Esophagus muscularis mucosa (tissue), 4 donors: ENCODE data around the gene RADIL. TPM values are rescaled to one million over a fixed set of nuclear protein-coding genes. Genes with fewer than 3 reads are reported as not detected.
A peak's percentile ranks its signal among the peaks of the same experiment; 100 is the strongest.

Experiments used
- DNase-seq: peaks from one replicate; pipeline ENCODE4 v3.0.0-alpha.2; 2017; ENCODE audit errors: extremely low spot score
- H3K27ac ChIP-seq, 4 donors: fragments of 200-600 bp; sonication (generic); replicated peaks in 1 of 4; 1 replicate in 3 of 4; 2 replicates in 1 of 4; pipeline ENCODE4 v1.5.1; 2016 to 2019; ENCODE audit warnings: mild to moderate bottlenecking in 1 of 4
- H3K27me3 ChIP-seq, 4 donors: fragments of 200-600 bp; sonication (generic); one replicate each; pipeline versions ENCODE4 v1.5.1 to v1.6.0; 2016 to 2019
- H3K36me3 ChIP-seq, 4 donors: fragments of 200-600 bp; sonication (generic); one replicate each; pipeline ENCODE4 v1.5.1; 2016 to 2019
- H3K4me1 ChIP-seq, 4 donors: fragments of 200-600 bp; sonication (generic); one replicate each; pipeline ENCODE4 v1.5.1; 2016 to 2019
- H3K4me3 ChIP-seq, 4 donors: fragments of 200-600 bp; sonication (generic); 1 replicate in 2 of 4; 2 replicates in 2 of 4; pipeline ENCODE4 v1.5.1; 2016 to 2019; ENCODE audit warnings: mild to moderate bottlenecking in 4 of 4, moderate library complexity in 1 of 4
- H3K9me3 ChIP-seq, 4 donors: fragments of 200-600 bp; sonication (generic); 1 replicate in 3 of 4; 2 replicates in 1 of 4; pipeline ENCODE4 v1.5.1; 2016 to 2019
- EP300 ChIP-seq: sonication (generic); formaldehyde crosslinking; IDR thresholded peaks from one replicate; pipeline ENCODE4 v1.6.1; 2017; ENCODE audit warnings: antibody characterized with exemption
- POLR2A ChIP-seq: fragments of 450-650 bp; IDR thresholded peaks from one replicate; pipeline ENCODE4 v1.6.1; 2017; ENCODE audit warnings: antibody characterized with exemption, moderate library complexity, mild to moderate bottlenecking, low read depth
- POLR2AphosphoS5 ChIP-seq, 2 donors: sonication (generic); formaldehyde crosslinking; IDR thresholded peaks; one replicate each; pipeline ENCODE4 v1.6.1; 2017; ENCODE audit warnings: antibody characterized with exemption in 2 of 2
- WGBS: methylation state at CpG from one replicate; pipeline ENCODE4 v1.1.5; 2018; 5-methylcytosine and 5-hydroxymethylcytosine counted together
- intact Hi-C: fragments of 100-400 bp; cut with DNase I; formaldehyde crosslinking; loops from one replicate; pipeline ENCODE4 v1.15.1; 2023
- total RNA-seq, 4 donors: library from RNA; depleted of rRNA; stranded (reverse); fragments of >200 nt; gene quantifications; one replicate each; pipeline versions ENCODE4 v1.1.0 to v1.2.1, GENCODE V29; 2016
- TF ChIP-seq, protein P1 (sequence below), 3 experiments: fragments of 200-600 bp in 2 of 3; fragments of 450-650 bp in 1 of 3; sonication (generic) in 2 of 3; IDR thresholded peaks; one replicate each; pipeline ENCODE4 v1.5.1; 2017 to 2019; ENCODE audit warnings: antibody characterized with exemption in 3 of 3, mild to moderate bottlenecking in 2 of 3, moderate library complexity in 1 of 3

RADIL gene
- total RNA-seq, 4 donors from 2014 or later = 6.5 to 12.9 (median 12.1) TPM

DNA sequence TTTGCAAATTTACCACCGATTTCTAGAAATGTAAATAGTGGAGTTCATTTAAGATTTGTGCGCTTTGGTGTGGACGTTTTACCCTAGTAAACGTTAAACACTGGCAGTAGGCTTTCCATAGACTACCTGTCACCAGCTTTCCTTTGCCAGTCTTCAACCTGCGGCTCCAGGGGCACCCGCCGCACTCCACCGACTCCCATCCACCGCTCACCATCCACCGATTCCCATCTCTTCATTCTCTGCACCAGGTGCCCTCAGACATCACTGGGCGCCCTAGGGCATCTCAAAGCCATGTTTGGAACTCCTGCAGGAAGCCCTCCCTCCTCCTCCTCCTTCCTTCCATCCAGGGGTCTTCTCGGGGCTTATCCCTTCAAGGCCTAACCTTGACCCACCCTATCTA, 109.5 kb downstream of the RADIL start:
- DNase-seq = no peak
- peaks cover 46 to 67% (median 59%) of the 10 kb centered on the region in 4 donors for H3K4me1 ChIP-seq
- TF ChIP-seq, protein P1, sequence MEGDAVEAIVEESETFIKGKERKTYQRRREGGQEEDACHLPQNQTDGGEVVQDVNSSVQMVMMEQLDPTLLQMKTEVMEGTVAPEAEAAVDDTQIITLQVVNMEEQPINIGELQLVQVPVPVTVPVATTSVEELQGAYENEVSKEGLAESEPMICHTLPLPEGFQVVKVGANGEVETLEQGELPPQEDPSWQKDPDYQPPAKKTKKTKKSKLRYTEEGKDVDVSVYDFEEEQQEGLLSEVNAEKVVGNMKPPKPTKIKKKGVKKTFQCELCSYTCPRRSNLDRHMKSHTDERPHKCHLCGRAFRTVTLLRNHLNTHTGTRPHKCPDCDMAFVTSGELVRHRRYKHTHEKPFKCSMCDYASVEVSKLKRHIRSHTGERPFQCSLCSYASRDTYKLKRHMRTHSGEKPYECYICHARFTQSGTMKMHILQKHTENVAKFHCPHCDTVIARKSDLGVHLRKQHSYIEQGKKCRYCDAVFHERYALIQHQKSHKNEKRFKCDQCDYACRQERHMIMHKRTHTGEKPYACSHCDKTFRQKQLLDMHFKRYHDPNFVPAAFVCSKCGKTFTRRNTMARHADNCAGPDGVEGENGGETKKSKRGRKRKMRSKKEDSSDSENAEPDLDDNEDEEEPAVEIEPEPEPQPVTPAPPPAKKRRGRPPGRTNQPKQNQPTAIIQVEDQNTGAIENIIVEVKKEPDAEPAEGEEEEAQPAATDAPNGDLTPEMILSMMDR (IDR thresholded peaks at IDR 0.05) = no peak
- no peak for TF ChIP-seq POLR2AphosphoS5 (IDR thresholded peaks at IDR 0.05)
- no peak for TF ChIP-seq POLR2A
- no peak for TF ChIP-seq EP300
- 88% methylated on average over 12 of the region's 12 CpGs for whole genome bisulfite sequencing
- no peaks in the 10 kb centered on the region for H3K9me3 ChIP-seq
- H3K27ac ChIP-seq = peak overlapping the region in 3 of 4 donors; percentile 96 to 98 (median 97)
- intact Hi-C loops = no loop called here
- no peaks in the 10 kb centered on the region for H3K27me3 ChIP-seq
- H3K4me3 ChIP-seq = peak overlapping the region in 2 of 4 donors; percentile 80 to 87
- peaks cover 0 to 21% (median 0%) of the 10 kb centered on the region in 4 donors for H3K36me3 ChIP-seq

DNA sequence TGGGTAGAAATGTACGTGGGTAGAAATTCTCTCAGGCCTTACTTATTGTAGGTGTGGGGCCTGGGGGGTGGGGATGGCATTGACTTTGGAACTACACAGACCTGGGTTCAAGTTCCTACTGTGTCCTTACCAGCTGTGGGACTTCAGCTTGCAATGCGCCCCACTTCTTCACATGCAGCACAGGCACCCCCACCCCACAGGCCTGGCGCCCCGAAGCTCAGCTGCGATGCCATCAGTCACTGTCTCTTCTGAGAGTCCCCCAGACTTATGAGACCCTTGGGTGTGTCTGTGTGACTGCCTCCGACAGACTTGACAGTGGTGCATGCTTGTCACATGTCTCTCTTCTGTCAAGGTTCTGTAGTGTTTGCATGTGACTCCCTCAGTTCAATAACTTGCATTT, 111.2 kb downstream of the RADIL start:
- TF ChIP-seq POLR2AphosphoS5 (IDR thresholded peaks at IDR 0.05) = no peak
- no peak for TF ChIP-seq POLR2A
- TF ChIP-seq, protein P1 (IDR thresholded peaks at IDR 0.05) = no peak
- no peak for TF ChIP-seq EP300
- DNase-seq = no peak
- Histone ChIP-seq H3K4me3 (no peak overlapping the region), H3K4me1 (peaks cover 48 to 69% (median 63%) of the 10 kb centered on the region in 4 donors), H3K27ac (peak overlapping the region in 2 of 4 donors; percentile 90 to 91), H3K27me3 (no peaks in the 10 kb centered on the region), H3K36me3 (peaks cover 0 to 11% (median 2%) of the 10 kb centered on the region in 4 donors), H3K9me3 (no peaks in the 10 kb centered on the region)
- intact Hi-C loops = no loop called here
- 75% methylated on average over 3 of the region's 6 CpGs for WGBS

DNA sequence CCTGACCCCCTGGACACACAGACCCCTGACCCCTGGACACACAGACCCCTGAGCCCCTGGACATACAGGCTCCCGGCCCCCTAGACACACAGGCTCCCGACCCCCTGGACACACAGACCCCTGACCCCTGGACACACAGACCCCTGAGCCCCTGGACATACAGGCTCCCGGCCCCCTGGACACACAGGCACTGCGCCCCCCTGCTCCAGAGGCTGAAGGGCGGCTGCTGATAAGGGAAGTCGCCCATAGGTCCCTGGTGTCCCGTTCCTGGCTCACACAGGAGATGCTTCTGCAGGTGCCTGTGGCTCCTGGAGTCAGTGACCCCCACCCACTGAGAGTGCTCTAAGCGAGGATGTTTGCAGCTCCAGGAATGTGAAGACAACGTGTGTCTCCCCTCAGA, 111.8 kb downstream of the RADIL start:
- 83% methylated on average over 6 of the region's 9 CpGs for WGBS
- peaks cover 0 to 10% (median 5%) of the 10 kb centered on the region in 4 donors for H3K36me3 ChIP-seq
- intact Hi-C loops = no loop called here
- no peaks in the 10 kb centered on the region for H3K27me3 ChIP-seq
- no peak overlapping the region for H3K4me3 ChIP-seq
- TF ChIP-seq POLR2AphosphoS5 (IDR thresholded peaks at IDR 0.05) (no peak), POLR2A (no peak), EP300 (no peak)
- TF ChIP-seq, protein P1 (IDR thresholded peaks at IDR 0.05) = no peak
- H3K4me1 ChIP-seq = peaks cover 44 to 68% (median 63%) of the 10 kb centered on the region in 4 donors
- H3K9me3 ChIP-seq = no peaks in the 10 kb centered on the region
- H3K27ac ChIP-seq = peak overlapping the region in 3 of 4 donors; percentile 37 to 91 (median 90)
- no peak for DNase-seq

DNA sequence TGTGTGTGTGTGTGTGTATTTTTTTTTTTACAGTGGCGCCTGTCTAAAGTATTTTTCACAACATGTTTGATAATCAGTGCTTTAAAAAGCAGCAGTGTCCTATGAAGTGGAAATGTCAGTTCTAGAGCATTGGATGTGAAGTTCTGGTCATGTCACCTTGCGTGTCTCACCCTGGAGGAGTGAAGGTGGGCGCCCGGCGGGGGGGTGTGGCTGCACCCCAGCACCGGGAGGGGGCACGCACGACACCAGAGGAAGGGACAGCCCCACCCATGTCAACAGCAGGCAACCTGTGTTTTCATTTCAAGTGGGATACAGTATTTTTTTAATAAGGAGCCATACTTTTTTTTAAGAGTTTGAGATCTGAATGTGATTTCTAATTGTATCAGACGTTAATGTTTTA, 112.6 kb downstream of the RADIL start:
- Histone ChIP-seq H3K27ac (peak overlapping the region; percentile 88 to 91 (median 90)), H3K36me3 (peaks cover 0 to 17% (median 5%) of the 10 kb centered on the region in 4 donors), H3K4me1 (peaks cover 36 to 68% (median 64%) of the 10 kb centered on the region in 4 donors), H3K9me3 (no peaks in the 10 kb centered on the region), H3K4me3 (no peak overlapping the region), H3K27me3 (no peaks in the 10 kb centered on the region)
- WGBS = 69% methylated on average over 9 of the region's 9 CpGs
- DNase-seq = no peak
- TF ChIP-seq POLR2AphosphoS5 (IDR thresholded peaks at IDR 0.05) = no peak
- TF ChIP-seq EP300 = no peak
- TF ChIP-seq, protein P1 (IDR thresholded peaks at IDR 0.05) = no peak
- TF ChIP-seq POLR2A = no peak
- intact Hi-C loops = no loop called here

DNA sequence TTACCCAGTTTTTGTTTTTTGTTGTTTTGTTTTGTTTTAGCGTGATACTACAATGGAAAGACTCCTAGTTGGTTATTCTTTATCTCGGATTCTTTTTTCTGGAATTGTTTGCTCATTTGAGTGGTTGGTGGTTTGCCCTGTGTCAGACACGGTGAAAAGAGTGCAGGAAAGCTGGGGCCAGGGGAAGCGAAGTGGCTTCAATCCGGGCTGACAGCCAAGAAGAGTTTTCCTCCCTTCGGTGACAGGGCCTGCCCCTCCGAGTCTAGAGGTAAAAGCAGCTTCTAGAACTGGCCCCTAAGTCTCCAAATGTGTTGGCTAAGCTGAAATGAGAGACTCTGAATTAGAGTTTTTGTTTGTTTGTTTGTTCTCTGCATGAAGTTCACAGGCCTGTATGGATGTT, 113.8 kb downstream of the RADIL start:
- Histone ChIP-seq H3K27ac (peak overlapping the region; percentile 88 to 91 (median 90)), H3K9me3 (no peaks in the 10 kb centered on the region), H3K36me3 (peaks cover 0 to 28% (median 13%) of the 10 kb centered on the region in 4 donors), H3K4me3 (no peak overlapping the region), H3K27me3 (no peaks in the 10 kb centered on the region), H3K4me1 (peaks cover 36 to 76% (median 70%) of the 10 kb centered on the region in 4 donors)
- WGBS = 28% methylated on average over 7 of the region's 7 CpGs
- intact Hi-C loops = no loop called here
- no peak for DNase-seq
- TF ChIP-seq POLR2A (no peak), EP300 (no peak), POLR2AphosphoS5 (IDR thresholded peaks at IDR 0.05) (no peak)
- TF ChIP-seq, protein P1 (IDR thresholded peaks at IDR 0.05) = no peak
